H1 (cell line): ENCODE results near the gene INPP4A. TPM values are rescaled to one million over a fixed set of nuclear protein-coding genes. Genes with fewer than 3 reads are reported as not detected.

Experiments
- ATF3 ChIP-seq: IDR thresholded peaks from 2 replicates; pipeline ENCODE4 v1.6.1; 2011; ENCODE audit warnings: low read depth, mild to moderate bottlenecking, low read length; ENCODE audit not compliant: insufficient read depth
- CHD1 ChIP-seq: IDR thresholded peaks from 2 replicates; pipeline ENCODE4 v1.6.1; 2012; ENCODE audit warnings: low read depth, low read length, improper control_type of control experiment
- FOSL1 ChIP-seq: IDR thresholded peaks from 2 replicates; pipeline ENCODE4 v1.6.1; 2011; ENCODE audit warnings: mild to moderate bottlenecking, low read depth, low read length, moderate library complexity; ENCODE audit not compliant: insufficient read depth
- HDAC6 ChIP-seq: IDR thresholded peaks from one replicate; pipeline ENCODE4 v1.7.1; 2012; ENCODE audit warnings: low read depth, mild to moderate bottlenecking, inconsistent platforms, low read length, moderate library complexity
- RNF2 ChIP-seq: fragments of 200-900, 300-1000 bp; sonication (generic); IDR thresholded peaks from 2 replicates; pipeline ENCODE4 v1.7.1; 2016; ENCODE audit warnings: borderline replicate concordance, low read depth, mild to moderate bottlenecking, antibody characterized with exemption, low read length; ENCODE audit not compliant: poor library complexity, severe bottlenecking; ENCODE audit errors: missing control alignments
- SUZ12 ChIP-seq: fragments of 200-600 bp; sonication (generic); IDR thresholded peaks from 2 replicates; pipeline ENCODE4 v1.6.1; 2012; ENCODE audit warnings: mild to moderate bottlenecking, inconsistent platforms, low read length, moderate library complexity, mixed read lengths
- polyA plus RNA-seq, 7 experiments: library from polyadenylated mRNA; depleted of rRNA in 3 of 7; stranded (reverse) in 5 of 7; unstranded in 2 of 7; fragments of >200 nt in 5 of 7; fragments of 200-250 nt in 2 of 7; gene quantifications; 1 replicate in 5 of 7; 2 replicates in 1 of 7; 4 replicates in 1 of 7; pipeline versions ENCODE4 v1.2.1 to v1.2.3, GENCODE V29; 2011 to 2013; ENCODE audit warnings: missing spikeins in 2 of 7, mixed read lengths in 2 of 7
- total RNA-seq: library from RNA; stranded (reverse); fragmentation: NEBNext Ultra II Directional; extraction: Animal tissue kit (Norgen Biotek cat#: 25700); gene quantifications from 2 replicates; pipeline ENCODE4 v1.2.1, GENCODE V29; 2021

The INPP4A gene
- total and polyA plus RNA-seq, 2 of the 8 experiments (the other 6 are each of a cell fraction or from before 2014, with no cell fraction given) = 25.6 to 34.3 TPM

GRCh38 chr2:98555696-98556095 lies 111.0 kb downstream of the INPP4A start (continued):
- TF ChIP-seq HDAC6 (no peak), ATF3 (no peak), FOSL1 (no peak), CHD1 (no peak), RNF2 (no peak), SUZ12 (no peak)
